Brain pericyte (primary cell): ENCODE results near the gene GUCY2F.

ENCODE experiments used
- DNase-seq: peaks from one replicate; pipeline ENCODE4 v3.0.0-alpha.2; 2012; ENCODE audit warnings: low read depth, low spot score

Gene GUCY2F

GRCh38 chrX:109344101-109344500 is 137.8 kb downstream of the GUCY2F start:
- DNase-seq, result no peak

DNA sequence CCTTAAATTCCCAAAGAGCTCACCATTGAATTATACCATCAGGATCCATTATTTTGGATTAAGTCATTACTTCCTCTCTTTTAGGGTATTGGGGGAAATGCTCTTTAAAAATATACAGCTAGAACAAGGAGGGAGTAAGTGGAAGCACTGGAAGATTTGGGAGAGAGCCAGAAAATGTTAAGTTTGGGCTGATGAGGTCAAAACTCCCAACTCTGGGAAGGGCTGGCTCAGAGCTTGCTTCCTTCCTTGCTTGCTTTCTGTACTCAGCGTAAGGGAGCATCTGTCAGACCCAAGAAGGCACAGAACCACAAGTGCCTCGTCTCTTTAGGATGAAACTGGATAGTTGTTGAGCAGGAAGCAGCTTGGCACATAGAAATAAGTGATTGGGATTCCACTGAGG is 138.2 kb downstream of the GUCY2F start:
- DNase-seq, result no peak

GRCh38 chrX:109336141-109336540 is 145.7 kb downstream of the GUCY2F start:
- DNase-seq, result no peak

GRCh38 chrX:109327251-109327650 is 154.6 kb downstream of the GUCY2F start:
- DNase-seq, result no peak
